ENCODE results near the gene DRAP1. TPM values are rescaled to one million over a fixed set of nuclear protein-coding genes. Genes with fewer than 3 reads are reported as not detected.

The DRAP1 gene
- total RNA-seq, 1 experiment from 2014 or later: 122 TPM

Other genes starting within 250 kb of the DRAP1 start
- gene KAT5, start 207.2 kb upstream of the DRAP1 start, total RNA-seq (2021): 68.1 and 71.3 TPM in 2 replicates
- 73.6 and 80.2 TPM in 2 replicates for gene RNASEH2C, start 198.6 kb upstream of the DRAP1 start, total RNA-seq (2021)
- 22.5 and 22.8 TPM in 2 replicates for gene AP5B1, start 138.4 kb upstream of the DRAP1 start, total RNA-seq (2021)
- gene OVOL1, start 132.4 kb upstream of the DRAP1 start, total RNA-seq (2021): not detected in 2 replicates
- gene SNX32, start 85.5 kb upstream of the DRAP1 start, total RNA-seq (2021): 2.0 and 2.1 TPM in 2 replicates
- gene CFL1, start 61.2 kb upstream of the DRAP1 start, total RNA-seq (2021): 1,449 and 1,649 TPM in 2 replicates
- 64.6 and 77.4 TPM in 2 replicates for gene MUS81, start 59.0 kb upstream of the DRAP1 start, total RNA-seq (2021)
- 31.2 and 37.6 TPM in 2 replicates for gene EFEMP2, start 46.6 kb upstream of the DRAP1 start, total RNA-seq (2021)
- not detected in 2 replicates for gene CTSW, start 39.6 kb upstream of the DRAP1 start, total RNA-seq (2021)
- gene FIBP, start 31.0 kb upstream of the DRAP1 start, total RNA-seq (2021): 98.5 and 116 TPM in 2 replicates
- 32.3 and 32.9 TPM in 2 replicates for gene CCDC85B, start 28.8 kb upstream of the DRAP1 start, total RNA-seq (2021)
- gene FOSL1, start 19.0 kb upstream of the DRAP1 start, total RNA-seq (2021): 12.6 and 29.0 TPM in 2 replicates
- 22.4 and 27.6 TPM in 2 replicates for gene C11orf68, start 364 bp upstream of the DRAP1 start, total RNA-seq (2021)
- gene TSGA10IP, start 26.1 kb downstream of the DRAP1 start, total RNA-seq (2021): not detected in 2 replicates
- gene SART1, start 42.3 kb downstream of the DRAP1 start, total RNA-seq (2021): 95.8 and 96.3 TPM in 2 replicates
- 69.4 and 86.2 TPM in 2 replicates for gene EIF1AD, start 82.7 kb downstream of the DRAP1 start, total RNA-seq (2021)
- gene BANF1, start 83.1 kb downstream of the DRAP1 start, total RNA-seq (2021): 541 and 556 TPM in 2 replicates
- 2.3 and 3.9 TPM in 2 replicates for gene CST6, start 92.6 kb downstream of the DRAP1 start, total RNA-seq (2021)
- gene CATSPER1, start 107.1 kb downstream of the DRAP1 start, total RNA-seq (2021): not detected in 2 replicates
- gene GAL3ST3, start 129.7 kb downstream of the DRAP1 start, total RNA-seq (2021): 1.8 and 2.0 TPM in 2 replicates
- 357 and 358 TPM in 2 replicates for gene SF3B2, start 132.9 kb downstream of the DRAP1 start, total RNA-seq (2021)
- gene PACS1, start 150.8 kb downstream of the DRAP1 start, total RNA-seq (2021): 75.7 and 79.1 TPM in 2 replicates